H1 (cell line): Measurements from ENCODE around the gene PKP3.

Experiments
- ASH2L ChIP-seq: fragments of 200-600, 300-600 bp; sonication (generic); IDR thresholded peaks from one replicate; pipeline ENCODE4 v1.7.1; 2017; ENCODE audit warnings: low read length
- ATF2 ChIP-seq: IDR thresholded peaks from 2 replicates; pipeline ENCODE4 v1.6.1; 2012; ENCODE audit warnings: low read length, inconsistent platforms
- CBX8 ChIP-seq: fragments of 300-800, 300-1000 bp; sonication (generic); IDR thresholded peaks from 2 replicates; pipeline ENCODE4 v1.7.1; 2016; ENCODE audit warnings: low read depth, low read length, borderline replicate concordance
- EP300 ChIP-seq, 2 experiments: IDR thresholded peaks; 1 replicate in 1 of 2; 2 replicates in 1 of 2; pipeline ENCODE4 v1.6.1; 2011 to 2012; ENCODE audit warnings: low read depth in 2 of 2, low read length in 2 of 2, mild to moderate bottlenecking in 2 of 2, borderline replicate concordance in 1 of 2, inconsistent platforms in 1 of 2, moderate library complexity in 1 of 2
- GTF2F1 ChIP-seq: IDR thresholded peaks from 2 replicates; pipeline ENCODE4 v1.6.1; 2012; ENCODE audit warnings: low read depth, low read length, improper control_type of control experiment, borderline replicate concordance
- POLR2A ChIP-seq, 2 experiments: IDR thresholded peaks; 1 replicate in 1 of 2; 2 replicates in 1 of 2; pipeline ENCODE4 v1.6.1; 2011; ENCODE audit warnings: low read depth in 2 of 2, low read length in 2 of 2, mild to moderate bottlenecking in 2 of 2; ENCODE audit errors: control extremely low read depth in 1 of 2
- RBBP5 ChIP-seq: IDR thresholded peaks from 2 replicates; pipeline ENCODE4 v1.7.1; 2012; ENCODE audit warnings: low read depth, mild to moderate bottlenecking, inconsistent platforms, low read length, moderate library complexity, borderline replicate concordance
- SIN3A ChIP-seq, 2 experiments: IDR thresholded peaks in 1 of 2; conservative IDR thresholded peaks in 1 of 2; 2 replicates each; pipeline ENCODE4 v1.6.1; 2011 to 2012; ENCODE audit warnings: low read length in 2 of 2, improper control_type of control experiment in 1 of 2, low read depth in 1 of 2, mild to moderate bottlenecking in 1 of 2
- TAF7 ChIP-seq: optimal IDR thresholded peaks from 2 replicates; pipeline ENCODE3; 2011; ENCODE audit warnings: low read depth, mild to moderate bottlenecking, inconsistent platforms, low read length, moderate library complexity, borderline replicate concordance
- TEAD4 ChIP-seq: IDR thresholded peaks from 2 replicates; pipeline ENCODE4 v1.6.1; 2012; ENCODE audit warnings: low read depth, low read length, inconsistent platforms, mixed read lengths
- USF2 ChIP-seq: IDR thresholded peaks from 2 replicates; pipeline ENCODE4 v1.6.1; 2011; ENCODE audit warnings: low read length, improper control_type of control experiment
- TF ChIP-seq, protein P1 (sequence below), 3 experiments: IDR thresholded peaks; 1 replicate in 2 of 3; 2 replicates in 1 of 3; pipeline versions ENCODE4 v1.5.1 to v1.6.1; 2011; ENCODE audit warnings: low read length in 3 of 3, mild to moderate bottlenecking in 3 of 3, inconsistent platforms in 2 of 3, low read depth in 1 of 3, moderate library complexity in 1 of 3; ENCODE audit not compliant: insufficient read depth in 1 of 3; ENCODE audit errors: control extremely low read depth in 1 of 3

GRCh38 chr11:438101-438844 lies 44.3 kb downstream of the PKP3 start:
- no peak for TF ChIP-seq POLR2A (IDR thresholded peaks at IDR 0.05; ENCODE audit: control extremely low read depth in 1 of 2, low read depth in 2 of 2, low read length in 2 of 2)
- TF ChIP-seq RBBP5 = no peak
- TF ChIP-seq, protein P1, sequence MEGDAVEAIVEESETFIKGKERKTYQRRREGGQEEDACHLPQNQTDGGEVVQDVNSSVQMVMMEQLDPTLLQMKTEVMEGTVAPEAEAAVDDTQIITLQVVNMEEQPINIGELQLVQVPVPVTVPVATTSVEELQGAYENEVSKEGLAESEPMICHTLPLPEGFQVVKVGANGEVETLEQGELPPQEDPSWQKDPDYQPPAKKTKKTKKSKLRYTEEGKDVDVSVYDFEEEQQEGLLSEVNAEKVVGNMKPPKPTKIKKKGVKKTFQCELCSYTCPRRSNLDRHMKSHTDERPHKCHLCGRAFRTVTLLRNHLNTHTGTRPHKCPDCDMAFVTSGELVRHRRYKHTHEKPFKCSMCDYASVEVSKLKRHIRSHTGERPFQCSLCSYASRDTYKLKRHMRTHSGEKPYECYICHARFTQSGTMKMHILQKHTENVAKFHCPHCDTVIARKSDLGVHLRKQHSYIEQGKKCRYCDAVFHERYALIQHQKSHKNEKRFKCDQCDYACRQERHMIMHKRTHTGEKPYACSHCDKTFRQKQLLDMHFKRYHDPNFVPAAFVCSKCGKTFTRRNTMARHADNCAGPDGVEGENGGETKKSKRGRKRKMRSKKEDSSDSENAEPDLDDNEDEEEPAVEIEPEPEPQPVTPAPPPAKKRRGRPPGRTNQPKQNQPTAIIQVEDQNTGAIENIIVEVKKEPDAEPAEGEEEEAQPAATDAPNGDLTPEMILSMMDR (IDR thresholded peaks at IDR 0.05; ENCODE audit: control extremely low read depth in 1 of 3, insufficient read depth in 1 of 3, low read depth in 1 of 3, low read length in 3 of 3) = no peak
- TF ChIP-seq USF2 = no peak
- TF ChIP-seq ASH2L = no peak
- TF ChIP-seq EP300 (IDR thresholded peaks at IDR 0.05; ENCODE audit: borderline replicate concordance in 1 of 2, low read depth in 2 of 2, low read length in 2 of 2) = no peak
- TF ChIP-seq GTF2F1 = no peak
- no peak for TF ChIP-seq CBX8
- TF ChIP-seq TAF7 = no peak
- no peak for TF ChIP-seq ATF2
- no peak for TF ChIP-seq TEAD4
- TF ChIP-seq SIN3A (conservative IDR thresholded peaks at IDR 0.05 in 1 of 2, IDR thresholded peaks at IDR 0.05 in 1 of 2; ENCODE audit: low read depth in 1 of 2, low read length in 2 of 2) = no peak
